Central memory CD8-positive, alpha-beta T cell (primary cell): ENCODE measurements around the gene RORC.
"Not testable (repeated sequence)": the region's sequence is repeated elsewhere in the genome, so short reads cannot be mapped to it uniquely, and the experiment has no call there.

Source experiments
- ATAC-seq: fragments of 150-1000 bp; cut with Tn5 transposase; replicated peaks from 2 replicates; pipeline ENCODE4 v1.10.0; 2022; ENCODE audit warnings: mild to moderate bottlenecking, moderate FRiP score, moderate number of reproducible peaks; ENCODE audit not compliant: poor library complexity, severe bottlenecking; ENCODE audit errors: extremely low read depth
- DNase-seq, 2 donors: peaks; one replicate each; pipeline ENCODE4 v3.0.0; 2021; ENCODE audit warnings: low spot score in 2 of 2
- H3K27ac Mint-ChIP-seq: one replicate; pipeline ENCODE4 v1.8.0; 2022; ENCODE audit warnings: low read depth, mild to moderate bottlenecking, moderate library complexity, mixed read lengths
- H3K27me3 Mint-ChIP-seq: one replicate; pipeline ENCODE4 v1.8.0; 2022; ENCODE audit warnings: mixed read lengths
- H3K36me3 Mint-ChIP-seq: one replicate; pipeline ENCODE4 v1.8.0; 2022; ENCODE audit warnings: mild to moderate bottlenecking, moderate library complexity, mixed read lengths; ENCODE audit not compliant: insufficient read depth
- H3K4me1 Mint-ChIP-seq: one replicate; pipeline ENCODE4 v1.8.0; 2022; ENCODE audit warnings: mixed read lengths
- H3K4me3 Mint-ChIP-seq: one replicate; pipeline ENCODE4 v1.8.0; 2022; ENCODE audit warnings: mild to moderate bottlenecking, moderate library complexity, mixed read lengths
- H3K9me3 Mint-ChIP-seq: one replicate; pipeline ENCODE4 v1.8.0; 2022; ENCODE audit warnings: mixed read lengths

Gene RORC

DNA sequence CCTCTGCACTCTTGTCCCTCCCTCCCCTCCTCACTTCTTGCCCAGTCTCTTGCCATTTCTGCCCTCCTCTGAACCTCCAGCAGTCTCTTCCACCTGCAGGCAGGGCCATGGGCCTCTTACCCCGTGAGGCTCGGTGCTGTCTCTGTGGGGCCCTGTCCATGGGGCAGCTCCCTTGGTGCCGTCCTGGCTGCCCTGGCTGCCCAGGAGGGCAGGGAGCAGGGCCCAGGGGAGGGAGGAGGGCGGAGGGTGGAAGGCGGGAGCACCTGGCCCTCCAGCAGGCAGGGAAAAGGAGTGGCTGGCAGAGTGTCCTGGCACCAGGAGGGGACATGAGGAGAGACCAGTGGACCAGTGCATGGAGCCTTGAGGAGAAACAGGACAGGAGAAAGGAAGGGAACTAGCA lies at the start of gene RORC:
TSS of gene RORC (minus strand) at position 198 of the 400 bp plus-strand sequence. CDS start at position 160, 38 bp downstream.
- H3K36me3 Mint-ChIP-seq = peaks cover 8% of the 10 kb centered on the region
- peak within 1 kb of the TSS; percentile 83 for H3K27ac Mint-ChIP-seq
- no peak for DNase-seq
- peaks cover 66% of the 10 kb centered on the region for H3K4me1 Mint-ChIP-seq
- no peak for ATAC-seq
- H3K9me3 Mint-ChIP-seq = no peaks in the 10 kb centered on the region
- H3K4me3 Mint-ChIP-seq = peak within 1 kb of the TSS; percentile 57
- no peaks in the 10 kb centered on the region for H3K27me3 Mint-ChIP-seq

DNA sequence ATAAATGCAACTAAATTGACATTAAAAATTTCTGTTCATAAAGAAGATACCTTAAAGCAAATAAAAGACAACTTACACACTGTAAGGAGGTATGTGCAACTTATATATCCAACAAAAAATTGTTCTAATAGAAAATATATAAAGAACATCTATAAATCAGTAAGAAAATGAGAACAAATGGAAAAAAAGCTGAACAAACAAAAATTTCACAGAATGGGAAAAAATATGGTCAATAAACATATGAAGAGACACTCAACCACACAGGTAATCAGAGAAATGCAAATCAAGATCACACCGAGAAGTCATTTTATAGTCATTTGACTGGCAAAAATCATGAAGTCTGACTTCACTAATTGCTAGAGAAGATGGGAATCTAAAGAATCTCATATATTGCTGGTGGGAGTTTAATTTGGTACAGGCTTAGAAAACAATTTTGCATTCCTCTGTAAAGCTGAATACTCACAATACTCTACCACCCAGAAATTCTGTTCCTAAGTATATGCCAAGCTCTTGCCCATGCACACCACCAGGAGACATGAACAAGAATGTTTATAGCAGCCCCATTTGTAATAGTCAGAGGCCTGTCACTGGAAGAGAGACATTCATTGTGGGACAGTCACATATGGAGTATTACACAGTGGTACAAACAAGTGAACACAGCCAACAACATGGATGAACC lies 44.0 kb upstream of the RORC start:
- no peaks in the 10 kb centered on the region for H3K27me3 Mint-ChIP-seq
- ATAC-seq (no peak), DNase-seq (no peak)
- peaks cover 9% of the 10 kb centered on the region for H3K4me1 Mint-ChIP-seq
- peaks cover 10% of the 10 kb centered on the region for H3K36me3 Mint-ChIP-seq
- H3K9me3 Mint-ChIP-seq = no peaks in the 10 kb centered on the region
- H3K27ac Mint-ChIP-seq = peak overlapping the region; percentile 26
- no peak overlapping the region for H3K4me3 Mint-ChIP-seq

DNA sequence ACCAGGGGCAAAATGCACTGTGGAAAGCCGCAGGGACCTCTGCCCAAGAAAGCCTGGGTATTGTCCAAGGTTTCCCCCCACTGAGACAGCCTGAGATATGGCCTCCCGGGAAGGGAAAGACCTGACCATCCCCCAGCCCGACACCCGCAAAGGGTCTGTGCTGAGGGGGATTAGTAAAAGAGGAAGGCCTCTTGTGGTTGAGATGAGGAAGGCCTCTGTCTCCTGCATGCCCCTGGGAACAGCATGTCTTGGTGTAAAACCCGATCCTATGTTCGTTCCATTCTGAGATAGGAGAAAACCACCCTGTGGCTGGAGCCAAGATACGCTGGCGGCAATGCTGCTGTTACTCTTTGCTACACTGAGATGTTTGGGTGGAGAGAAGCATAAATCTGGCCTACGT lies 41.2 kb upstream of the RORC start:
- not testable (repeated sequence) for H3K9me3 Mint-ChIP-seq, DNase-seq, H3K4me3 Mint-ChIP-seq, H3K27me3 Mint-ChIP-seq, H3K4me1 Mint-ChIP-seq, H3K36me3 Mint-ChIP-seq, ATAC-seq
- peak overlapping the region; percentile 52 for H3K27ac Mint-ChIP-seq

DNA sequence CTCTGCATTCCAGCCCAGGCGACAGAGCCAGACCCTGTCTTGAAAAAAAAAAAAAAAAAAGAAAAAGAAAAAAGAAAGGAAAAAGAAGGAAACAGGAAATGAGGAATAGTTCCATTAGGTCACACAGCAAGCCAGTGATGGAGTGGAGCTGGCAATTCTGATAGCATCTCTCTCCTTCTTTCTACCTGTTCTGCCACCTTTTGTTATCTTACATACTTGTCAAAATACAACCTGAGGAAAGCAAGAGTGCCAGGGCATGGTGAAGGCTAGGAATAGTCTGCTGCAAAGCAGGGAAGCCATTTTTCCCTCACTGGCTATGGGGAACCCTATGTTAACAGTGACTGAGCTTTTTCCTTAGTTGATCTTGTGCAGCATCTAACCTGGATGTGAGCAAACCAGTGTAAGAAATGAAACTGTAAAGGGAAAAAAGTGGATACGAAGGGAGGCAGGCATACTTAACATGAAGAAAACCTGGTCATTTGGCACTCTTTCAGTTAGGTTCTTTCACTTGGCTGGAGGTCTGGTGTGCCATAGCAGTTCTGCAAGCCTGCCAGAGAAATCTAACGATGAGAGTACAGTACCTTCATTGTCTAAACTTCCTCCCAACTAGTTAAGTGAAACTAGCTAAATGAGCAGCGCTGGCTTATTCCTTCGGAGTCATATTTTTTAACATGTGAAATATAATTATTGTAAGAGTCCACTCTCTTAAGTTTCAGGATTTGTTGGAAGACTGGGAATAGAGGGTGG lies 39.9 kb upstream of the RORC start:
- ATAC-seq (no peak), DNase-seq (no peak)
- Mint-ChIP-seq H3K27me3 (no peaks in the 10 kb centered on the region), H3K27ac (no peak overlapping the region), H3K4me3 (no peak overlapping the region), H3K36me3 (peaks cover 3% of the 10 kb centered on the region), H3K4me1 (peaks cover 9% of the 10 kb centered on the region), H3K9me3 (no peaks in the 10 kb centered on the region)

DNA sequence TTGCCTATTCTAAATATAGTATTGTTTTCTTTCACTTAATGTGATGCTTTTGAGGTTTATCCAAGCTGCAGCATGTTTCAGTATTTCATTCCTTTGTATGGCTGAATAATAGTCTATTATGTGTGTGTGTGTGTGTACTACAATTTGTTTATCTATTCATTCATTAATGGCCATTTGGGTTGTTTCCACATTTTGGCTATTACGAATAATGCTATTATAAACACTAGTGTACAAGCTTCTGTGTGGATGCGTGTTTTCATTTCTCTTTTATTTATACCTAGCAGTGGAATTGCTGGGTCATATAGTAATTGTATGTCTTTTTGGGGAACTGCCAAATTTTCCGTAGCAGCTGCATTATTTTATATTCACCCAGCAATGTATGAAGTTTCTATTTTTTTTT lies 36.9 kb upstream of the RORC start:
- no peaks in the 10 kb centered on the region for H3K9me3 Mint-ChIP-seq
- H3K27ac Mint-ChIP-seq = no peak overlapping the region
- H3K4me1 Mint-ChIP-seq = no peaks in the 10 kb centered on the region
- no peak overlapping the region for H3K4me3 Mint-ChIP-seq
- ATAC-seq (no peak), DNase-seq (no peak)
- peaks cover 3% of the 10 kb centered on the region for H3K36me3 Mint-ChIP-seq
- no peaks in the 10 kb centered on the region for H3K27me3 Mint-ChIP-seq

DNA sequence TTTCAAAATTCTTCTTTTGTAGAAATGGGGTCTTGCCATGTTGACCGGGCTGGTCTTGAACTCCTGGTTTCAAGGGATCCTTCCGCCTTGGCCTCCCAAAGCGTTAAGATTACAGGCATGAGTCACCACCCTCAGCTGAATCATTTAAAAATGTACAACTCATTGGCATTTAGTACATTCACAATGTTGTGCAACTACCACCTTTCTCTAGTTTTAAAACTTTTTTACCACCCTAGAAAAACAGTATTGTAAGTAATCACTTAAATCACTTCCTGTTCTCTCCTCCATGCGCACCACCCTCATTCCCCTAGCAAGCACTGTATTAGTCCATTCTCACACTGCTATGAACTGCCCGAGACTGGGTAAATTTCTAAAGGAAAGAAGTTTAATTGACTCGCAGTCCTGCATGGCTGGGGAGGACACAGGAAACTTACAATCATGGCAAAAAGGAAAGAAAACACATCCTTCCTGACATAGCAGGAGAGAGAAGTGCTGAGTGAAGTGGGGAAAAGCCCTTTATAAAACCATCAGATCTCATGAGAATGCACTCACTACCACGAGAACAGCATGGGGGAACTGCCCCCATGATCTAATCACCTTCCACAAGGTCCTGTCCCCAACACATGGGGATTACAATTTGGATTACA lies 36.3 kb upstream of the RORC start:
- Mint-ChIP-seq H3K4me1 (no peaks in the 10 kb centered on the region), H3K9me3 (no peaks in the 10 kb centered on the region), H3K4me3 (no peak overlapping the region), H3K36me3 (no peaks in the 10 kb centered on the region), H3K27ac (no peak overlapping the region), H3K27me3 (no peaks in the 10 kb centered on the region)
- ATAC-seq (no peak), DNase-seq (no peak)

DNA sequence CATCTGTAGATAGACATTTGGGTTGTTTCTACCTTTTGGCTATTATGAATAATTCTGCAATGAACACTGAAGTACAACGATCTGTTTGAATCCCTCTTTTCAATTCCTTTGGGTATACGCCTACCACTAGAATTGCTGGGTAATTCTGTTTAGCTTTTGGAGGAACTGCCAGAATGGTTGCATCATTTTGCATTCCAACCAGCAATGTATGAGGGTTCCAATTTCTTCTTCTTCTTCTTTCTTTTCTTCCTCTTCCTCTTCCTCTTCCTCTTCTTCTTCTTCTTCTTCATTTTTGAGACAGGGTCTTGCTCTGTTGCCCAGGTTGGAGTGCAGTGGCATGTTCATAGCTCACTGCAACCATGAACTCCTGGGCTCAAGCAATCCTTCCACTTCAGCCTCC lies 35.7 kb upstream of the RORC start:
- Mint-ChIP-seq H3K9me3 (no peaks in the 10 kb centered on the region), H3K36me3 (no peaks in the 10 kb centered on the region), H3K4me1 (no peaks in the 10 kb centered on the region), H3K27me3 (no peaks in the 10 kb centered on the region), H3K27ac (no peak overlapping the region), H3K4me3 (no peak overlapping the region)
- no peak for ATAC-seq
- DNase-seq = no peak

DNA sequence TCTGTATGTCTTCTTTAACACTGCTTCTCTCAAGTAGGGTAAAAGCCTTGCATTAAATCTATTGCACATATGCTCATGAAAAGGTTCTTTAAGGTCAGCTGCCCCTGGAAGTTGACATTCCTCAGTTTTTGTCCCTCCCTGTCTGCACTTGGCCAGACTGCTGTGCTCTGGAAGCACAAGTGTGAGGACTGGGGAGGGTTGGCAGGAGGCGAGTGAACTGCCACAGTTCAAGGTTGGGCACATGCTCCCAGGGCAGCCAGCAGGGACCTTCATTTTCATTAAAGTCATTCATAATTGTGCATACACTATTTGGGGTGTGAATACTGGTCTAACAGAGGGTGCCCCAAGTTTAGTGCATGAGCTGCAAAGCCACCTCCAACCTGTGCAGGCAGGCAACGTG lies 32.8 kb upstream of the RORC start:
- no peaks in the 10 kb centered on the region for H3K4me1 Mint-ChIP-seq
- no peak for ATAC-seq
- H3K36me3 Mint-ChIP-seq = no peaks in the 10 kb centered on the region
- no peaks in the 10 kb centered on the region for H3K9me3 Mint-ChIP-seq
- no peak overlapping the region for H3K27ac Mint-ChIP-seq
- no peak overlapping the region for H3K4me3 Mint-ChIP-seq
- H3K27me3 Mint-ChIP-seq = no peaks in the 10 kb centered on the region
- DNase-seq = no peak

DNA sequence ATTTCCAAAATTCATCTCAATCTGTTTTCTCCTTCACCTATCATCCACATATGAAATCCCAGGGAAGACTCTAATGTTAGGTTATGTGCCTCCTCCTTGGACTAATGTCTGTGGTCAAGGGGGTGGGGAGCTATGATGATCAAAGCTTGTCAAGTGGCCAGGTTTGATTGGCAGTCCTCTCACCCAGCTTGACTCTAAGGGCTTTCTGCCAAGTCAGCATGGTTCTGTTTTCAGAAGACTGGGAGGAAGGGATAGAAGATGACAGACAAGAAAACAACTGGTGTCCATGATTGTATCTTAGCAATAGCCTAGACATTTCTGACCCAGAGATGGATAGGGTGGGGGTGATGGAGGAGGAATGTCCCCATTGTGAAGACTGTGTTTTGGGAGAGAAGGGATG lies 31.0 kb upstream of the RORC start:
- Mint-ChIP-seq H3K27me3 (no peaks in the 10 kb centered on the region), H3K27ac (no peak overlapping the region), H3K36me3 (no peaks in the 10 kb centered on the region)

DNA sequence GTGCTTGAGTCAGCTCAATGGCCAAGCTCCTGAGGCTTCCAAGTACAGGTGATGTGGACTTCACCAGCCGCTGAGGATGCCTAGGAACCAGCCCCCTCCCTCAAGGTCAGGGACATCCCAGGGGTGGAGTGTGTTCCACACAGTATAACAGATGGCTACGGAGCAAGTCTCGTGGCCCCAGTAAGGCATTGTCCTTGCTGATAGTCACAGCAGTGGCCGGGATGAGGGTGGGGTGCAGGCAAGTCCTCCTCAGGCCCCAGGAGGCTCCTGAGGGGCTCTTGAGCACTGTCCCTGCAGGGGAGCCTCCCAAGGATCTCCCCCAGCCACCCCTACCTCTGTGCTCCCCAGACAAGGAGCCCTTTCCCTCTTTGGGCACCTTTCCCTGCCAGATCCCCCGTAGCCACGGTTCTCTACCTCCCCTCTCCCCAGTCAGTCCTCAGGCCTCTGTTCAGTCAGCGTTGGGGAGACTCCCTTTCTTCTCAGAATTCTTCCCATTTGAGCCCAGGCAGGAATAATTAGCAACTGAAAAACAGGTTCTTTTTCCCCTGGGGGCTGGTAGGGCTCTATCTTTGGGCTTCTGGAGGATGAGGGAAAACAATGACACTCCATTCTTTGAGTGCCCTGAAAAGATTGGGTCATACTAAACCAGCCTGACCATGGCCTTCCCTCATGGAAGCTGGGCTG lies 29.0 kb upstream of the RORC start:
- H3K9me3 Mint-ChIP-seq = no peaks in the 10 kb centered on the region
- no peak overlapping the region for H3K27ac Mint-ChIP-seq
- no peaks in the 10 kb centered on the region for H3K27me3 Mint-ChIP-seq
- H3K36me3 Mint-ChIP-seq = no peaks in the 10 kb centered on the region
- no peak overlapping the region for H3K4me3 Mint-ChIP-seq
- DNase-seq = no peak
- H3K4me1 Mint-ChIP-seq = no peaks in the 10 kb centered on the region
- ATAC-seq = no peak

More for the DNA sequence above, 31.0 kb upstream of the RORC start:
- H3K4me3 Mint-ChIP-seq = no peak overlapping the region
- ATAC-seq (no peak), DNase-seq (no peak)
- H3K9me3 Mint-ChIP-seq = no peaks in the 10 kb centered on the region
- no peaks in the 10 kb centered on the region for H3K4me1 Mint-ChIP-seq

DNA sequence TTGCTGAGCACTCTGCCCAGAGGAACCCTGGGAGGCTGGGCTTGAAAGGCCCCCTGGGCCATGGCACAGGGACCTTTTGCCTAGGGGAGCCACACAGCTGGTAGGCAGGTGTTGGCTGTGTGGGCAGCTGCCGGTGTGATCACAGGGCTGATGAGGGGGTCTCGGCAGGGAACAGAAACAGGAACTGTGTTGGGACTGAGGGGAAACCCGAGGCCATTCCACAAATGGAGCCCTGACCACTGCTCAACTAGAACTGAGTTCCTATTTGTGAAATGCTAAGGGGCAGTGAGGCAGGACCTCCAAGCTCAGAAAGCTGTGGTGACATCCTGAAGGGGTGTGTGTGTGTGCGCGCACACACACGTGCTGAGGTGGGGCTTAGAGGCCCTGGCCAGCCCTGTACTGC lies 28.3 kb upstream of the RORC start:
- Mint-ChIP-seq H3K9me3 (no peaks in the 10 kb centered on the region), H3K27me3 (no peaks in the 10 kb centered on the region), H3K4me3 (no peak overlapping the region), H3K27ac (no peak overlapping the region), H3K4me1 (no peaks in the 10 kb centered on the region), H3K36me3 (no peaks in the 10 kb centered on the region)
- ATAC-seq (no peak), DNase-seq (no peak)

DNA sequence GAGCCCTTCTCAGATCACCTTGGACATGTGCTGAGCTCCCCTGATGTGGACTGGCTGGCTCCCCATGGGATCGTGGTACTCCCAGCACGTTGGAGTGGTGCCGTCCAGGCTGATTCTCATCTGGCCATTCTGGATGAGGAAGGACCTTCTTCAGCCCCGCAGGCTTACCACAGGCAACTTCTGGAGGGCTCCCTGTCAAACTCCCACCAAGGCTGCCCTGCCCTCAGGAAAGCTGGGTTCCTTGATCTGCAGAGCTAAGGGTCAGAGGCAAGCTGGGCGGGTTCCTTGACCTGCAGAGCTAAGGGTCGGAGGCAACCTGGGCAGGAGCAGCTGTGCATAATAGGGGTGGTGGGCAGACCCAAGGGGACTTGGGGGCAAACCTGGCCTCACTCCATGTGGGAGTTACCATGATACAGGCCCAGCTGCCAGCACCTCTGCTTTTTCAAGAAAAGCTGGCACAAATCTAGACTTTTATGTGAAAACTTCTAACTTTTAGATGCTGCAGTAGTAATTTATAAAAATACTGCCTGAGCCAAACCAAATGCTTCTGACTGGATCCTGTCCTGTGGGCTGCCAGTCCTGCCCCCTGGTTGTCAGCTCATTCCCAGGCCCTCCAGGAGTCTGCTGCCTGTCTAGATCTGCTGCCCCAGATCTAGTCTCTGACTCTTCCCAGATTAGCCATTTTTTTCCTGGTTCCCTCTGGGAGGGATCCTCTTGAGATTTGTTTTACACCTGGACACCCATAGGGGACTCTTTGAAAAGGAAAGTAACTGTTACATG lies 27.5 kb upstream of the RORC start:
- Mint-ChIP-seq H3K9me3 (no peaks in the 10 kb centered on the region), H3K4me3 (no peak overlapping the region), H3K36me3 (no peaks in the 10 kb centered on the region), H3K27me3 (no peaks in the 10 kb centered on the region), H3K27ac (no peak overlapping the region), H3K4me1 (no peaks in the 10 kb centered on the region)
- ATAC-seq (no peak), DNase-seq (no peak)
